Peyer's patch (tissue), 4 donors: ENCODE measurements around the gene ALDOC.

ENCODE experiments used
- POLR2A ChIP-seq, 2 donors: fragments of 450-650 bp; IDR thresholded peaks; one replicate each; pipeline ENCODE4 v1.5.1; 2017; ENCODE audit warnings: antibody characterized with exemption in 2 of 2, mild to moderate bottlenecking in 2 of 2, moderate library complexity in 2 of 2
- TF ChIP-seq, protein P1 (sequence below), 6 experiments: fragments of 450-650 bp in 4 of 6; fragments of 200-600 bp in 2 of 6; sonication (generic) in 1 of 6; IDR thresholded peaks; one replicate each; pipeline ENCODE4 v1.5.1; 2017 to 2019; ENCODE audit warnings: antibody characterized with exemption in 6 of 6, mild to moderate bottlenecking in 3 of 6, moderate library complexity in 1 of 6

DNA sequence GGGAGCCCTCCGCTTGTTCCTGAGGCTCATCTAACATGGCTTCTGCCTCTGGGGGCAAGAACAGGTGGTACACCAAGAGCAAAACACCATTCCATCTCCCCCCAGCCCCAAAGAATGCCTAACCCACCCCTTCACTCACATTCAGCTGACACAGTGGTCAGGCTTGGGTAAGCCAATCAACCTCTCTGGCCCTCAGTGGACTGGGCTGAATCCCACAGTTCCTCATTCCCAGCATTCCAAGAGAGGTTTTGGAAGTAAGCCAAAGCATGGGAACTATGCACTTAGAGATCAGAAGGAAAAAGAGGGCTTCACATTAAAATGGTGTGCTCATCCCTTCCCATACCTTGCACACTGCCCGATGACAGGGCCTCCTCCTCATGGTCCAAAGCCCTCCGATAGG is 13.2 kb downstream of the ALDOC start:
- TF ChIP-seq, protein P1, sequence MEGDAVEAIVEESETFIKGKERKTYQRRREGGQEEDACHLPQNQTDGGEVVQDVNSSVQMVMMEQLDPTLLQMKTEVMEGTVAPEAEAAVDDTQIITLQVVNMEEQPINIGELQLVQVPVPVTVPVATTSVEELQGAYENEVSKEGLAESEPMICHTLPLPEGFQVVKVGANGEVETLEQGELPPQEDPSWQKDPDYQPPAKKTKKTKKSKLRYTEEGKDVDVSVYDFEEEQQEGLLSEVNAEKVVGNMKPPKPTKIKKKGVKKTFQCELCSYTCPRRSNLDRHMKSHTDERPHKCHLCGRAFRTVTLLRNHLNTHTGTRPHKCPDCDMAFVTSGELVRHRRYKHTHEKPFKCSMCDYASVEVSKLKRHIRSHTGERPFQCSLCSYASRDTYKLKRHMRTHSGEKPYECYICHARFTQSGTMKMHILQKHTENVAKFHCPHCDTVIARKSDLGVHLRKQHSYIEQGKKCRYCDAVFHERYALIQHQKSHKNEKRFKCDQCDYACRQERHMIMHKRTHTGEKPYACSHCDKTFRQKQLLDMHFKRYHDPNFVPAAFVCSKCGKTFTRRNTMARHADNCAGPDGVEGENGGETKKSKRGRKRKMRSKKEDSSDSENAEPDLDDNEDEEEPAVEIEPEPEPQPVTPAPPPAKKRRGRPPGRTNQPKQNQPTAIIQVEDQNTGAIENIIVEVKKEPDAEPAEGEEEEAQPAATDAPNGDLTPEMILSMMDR (IDR thresholded peaks at IDR 0.05), result no peak
- no peak for TF ChIP-seq POLR2A (IDR thresholded peaks at IDR 0.05)
